NCI-H526 treated with DMSO at 0.1 percent for 48 hours (cell line): Measurements from ENCODE around the gene MICOS13.
"Not testable (repeated sequence)": the region's sequence is repeated elsewhere in the genome, so short reads cannot be mapped to it uniquely, and the experiment has no call there.

Experiments used
- DNase-seq: peaks from one replicate; lab custom pipeline; 2025; lab: John Stamatoyannopoulos, UW

MICOS13 gene, protein sequence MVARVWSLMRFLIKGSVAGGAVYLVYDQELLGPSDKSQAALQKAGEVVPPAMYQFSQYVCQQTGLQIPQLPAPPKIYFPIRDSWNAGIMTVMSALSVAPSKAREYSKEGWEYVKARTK

DNA sequence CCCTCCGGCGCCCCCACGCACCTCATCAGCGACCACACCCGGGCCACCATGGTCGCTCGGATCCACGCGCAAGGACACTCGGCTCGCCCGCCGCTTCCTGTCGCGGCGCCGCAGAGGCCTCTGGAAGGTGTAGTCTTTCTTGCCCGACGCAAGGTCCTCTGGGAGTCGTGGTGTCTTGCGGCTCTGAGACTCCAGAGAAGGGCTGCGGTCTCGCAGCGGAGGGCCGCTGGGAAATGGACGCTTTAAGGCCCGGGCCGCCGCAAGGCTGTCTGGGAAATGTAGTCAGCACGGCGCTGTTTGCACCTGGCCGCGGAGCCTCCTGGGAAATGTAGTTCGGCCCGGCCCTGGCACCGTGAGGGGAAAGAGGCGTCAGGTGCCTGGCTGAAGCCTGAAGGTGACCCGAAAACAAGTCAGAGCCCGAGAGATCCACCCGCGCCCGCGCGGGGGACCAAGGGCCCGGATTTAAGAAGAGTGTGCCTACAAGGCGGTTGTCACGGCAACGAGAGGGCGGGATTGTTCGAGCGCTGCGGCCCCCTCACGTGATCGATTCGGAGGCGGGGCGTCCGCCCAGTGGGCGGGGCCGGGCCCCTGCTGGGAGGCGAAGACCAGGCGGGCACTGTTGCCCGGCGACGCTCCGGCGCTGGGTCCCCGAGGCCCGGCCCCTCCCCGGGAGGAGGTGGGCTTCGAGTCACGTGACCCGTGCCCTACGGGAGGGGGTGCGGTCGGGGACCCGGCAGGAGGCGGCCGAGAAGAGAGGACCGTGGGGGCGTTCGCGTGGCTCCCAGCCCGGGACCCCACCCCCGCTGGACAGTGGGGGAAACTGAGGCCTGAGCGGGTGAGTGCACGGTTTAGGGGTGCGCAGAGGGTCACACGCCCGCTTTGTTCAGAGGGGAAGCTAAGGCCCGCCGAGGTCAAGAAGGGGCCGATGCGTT, at the start of gene MICOS13, which contains the start of gene HSD11B1L:
MICOS13 (minus strand) TSS at position 80 of the 932 bp plus-strand sequence; CDS start at position 50, 30 bp downstream.
HSD11B1L (plus strand) TSS at position 591 of the 932 bp plus-strand sequence. CDS start 3,806 bp downstream, outside the sequence.
- DNase-seq, result peak; percentile 92

DNA sequence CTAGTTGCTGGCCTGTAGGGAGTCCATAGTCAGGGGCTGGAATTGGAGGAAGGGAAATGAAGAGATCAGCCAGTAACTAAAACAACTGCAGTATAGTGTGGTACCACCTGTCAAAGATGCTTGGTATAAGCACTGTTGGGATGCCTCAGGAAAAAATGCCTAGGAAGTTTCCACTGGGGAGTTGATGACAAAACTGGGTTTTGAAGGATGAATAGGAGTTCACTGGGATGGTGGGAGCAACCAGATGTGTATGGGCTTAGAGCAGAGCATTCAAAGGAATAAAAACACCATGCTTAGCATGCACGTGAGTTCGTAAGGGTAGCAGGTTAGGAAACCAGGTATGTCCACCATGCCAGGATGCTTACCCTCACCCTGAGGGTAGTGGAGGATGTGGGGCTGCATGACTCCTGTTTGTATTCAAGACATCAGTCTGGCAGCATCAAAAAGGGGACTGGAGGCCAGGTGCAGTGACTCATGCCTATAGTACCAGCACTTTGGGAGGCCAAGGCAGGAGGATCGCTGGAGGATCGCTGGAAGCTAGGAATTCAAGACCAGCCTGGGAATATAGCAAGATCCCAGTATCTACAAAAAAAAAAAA, 47.2 kb upstream of the MICOS13 start:
- no peak for DNase-seq

DNA sequence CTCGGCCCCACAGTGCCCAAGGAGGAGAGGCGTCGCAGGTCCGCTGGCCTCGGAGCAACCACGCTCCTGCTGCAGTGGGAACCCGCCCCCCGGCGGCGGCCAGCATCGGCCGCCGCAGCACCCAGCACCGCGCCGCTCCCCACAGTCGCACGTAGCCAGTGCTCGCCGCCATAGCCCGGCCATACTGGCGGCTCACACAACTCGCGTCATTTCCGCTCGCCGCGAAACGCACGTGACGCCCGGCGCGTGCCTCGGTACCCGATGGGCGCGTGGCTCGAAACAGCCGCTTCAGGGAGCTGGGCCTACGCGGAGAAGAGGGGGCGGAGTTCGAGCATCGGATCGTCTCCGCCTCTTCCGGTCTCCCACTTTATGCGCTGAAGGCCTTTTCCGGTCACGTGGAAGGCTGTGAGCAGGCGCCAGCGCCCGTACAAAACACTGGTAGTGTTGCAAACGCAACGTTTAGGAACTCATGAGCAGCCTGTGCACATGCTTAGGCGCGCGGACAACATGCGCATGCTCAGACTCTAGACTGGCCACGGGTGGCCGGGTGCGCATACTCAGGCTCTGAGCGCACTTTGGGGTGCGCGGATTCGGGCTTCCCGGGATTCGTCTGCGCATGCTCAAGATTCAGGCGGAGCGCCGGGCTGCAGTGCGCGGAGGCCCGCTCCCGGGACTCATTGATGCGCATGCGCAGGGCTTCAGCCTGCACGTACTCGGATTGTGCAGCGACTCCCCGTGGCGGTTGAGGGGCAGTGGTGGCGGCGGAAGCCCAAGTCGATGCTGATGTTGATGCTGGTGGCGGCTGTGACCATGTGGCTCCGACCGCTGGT, 39.9 kb upstream of the MICOS13 start, which contains the start of the genes CATSPERD and LONP1:
CATSPERD (plus strand) TSS at position 677 of the 830 bp plus-strand sequence; CDS start at position 778, 101 bp downstream.
LONP1 (minus strand) TSS at position 186 of the 830 bp plus-strand sequence; CDS start at position 172, 14 bp downstream.
- DNase-seq, result peak; percentile 88

DNA sequence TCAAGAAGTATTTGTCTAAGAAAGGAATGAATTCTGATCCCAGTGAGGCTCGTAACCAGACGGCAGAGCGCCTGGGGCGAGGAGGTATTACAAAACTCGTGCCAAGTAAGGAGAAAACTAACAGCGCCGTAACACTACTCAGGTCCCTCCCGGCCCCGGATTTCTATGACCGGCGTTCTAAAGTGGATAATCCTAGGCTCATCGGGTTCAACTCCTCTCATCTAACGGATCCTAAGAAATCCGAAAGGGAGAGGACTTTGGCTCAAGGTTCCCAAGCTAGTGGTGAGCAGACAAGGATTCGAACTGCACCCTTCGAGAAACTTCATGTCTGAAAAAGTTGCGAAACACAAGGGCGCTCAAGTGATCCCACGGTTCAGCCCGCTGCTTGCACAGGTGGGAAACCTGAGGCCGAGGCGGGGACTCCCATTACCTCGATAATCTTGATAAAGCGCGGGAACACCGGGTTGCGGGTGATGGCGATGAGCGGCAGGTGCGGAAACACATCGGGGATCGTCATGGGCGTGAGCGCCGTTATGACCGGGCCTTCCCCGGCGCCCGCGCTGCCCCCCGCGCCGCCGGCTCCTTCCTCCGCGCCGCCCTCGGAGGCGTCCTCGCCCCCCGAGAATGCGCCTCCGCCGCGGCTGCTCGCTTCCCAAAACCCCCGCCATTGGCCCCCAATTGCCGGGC, 39.1 kb upstream of the MICOS13 start:
- no peak for DNase-seq

DNA sequence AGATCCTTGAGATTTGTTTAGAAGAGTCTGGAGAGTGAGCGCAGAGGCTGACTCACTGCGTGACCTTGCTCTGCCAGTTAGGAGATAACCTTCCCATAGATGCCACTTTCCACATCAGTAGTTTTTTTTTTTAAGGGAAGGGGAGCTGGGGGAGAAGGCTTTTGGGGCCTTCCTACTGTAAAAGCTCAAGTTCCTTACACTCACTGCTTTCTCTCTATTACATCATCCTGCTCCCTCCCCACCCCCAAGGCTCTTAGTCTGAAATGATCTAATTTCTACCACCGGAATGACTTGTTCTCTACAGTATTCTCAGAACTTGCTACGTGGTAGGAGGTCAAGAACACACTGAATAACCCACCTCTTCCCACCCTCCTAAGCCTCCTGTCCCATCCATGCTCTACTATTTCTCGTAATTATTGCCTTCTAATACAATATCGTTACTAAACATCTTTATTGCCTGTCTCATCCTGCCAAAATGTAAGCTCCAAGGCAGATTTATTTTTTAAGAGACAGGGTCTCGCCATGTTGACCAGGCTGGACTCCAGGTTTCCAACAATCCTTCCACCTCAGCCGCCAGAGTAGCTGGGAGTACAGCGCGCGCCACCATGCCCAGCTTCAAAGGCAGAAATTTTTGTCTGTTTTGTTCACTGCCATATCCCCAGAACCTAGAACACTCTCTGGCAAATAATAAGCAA, 38.4 kb upstream of the MICOS13 start:
- no peak for DNase-seq

DNA sequence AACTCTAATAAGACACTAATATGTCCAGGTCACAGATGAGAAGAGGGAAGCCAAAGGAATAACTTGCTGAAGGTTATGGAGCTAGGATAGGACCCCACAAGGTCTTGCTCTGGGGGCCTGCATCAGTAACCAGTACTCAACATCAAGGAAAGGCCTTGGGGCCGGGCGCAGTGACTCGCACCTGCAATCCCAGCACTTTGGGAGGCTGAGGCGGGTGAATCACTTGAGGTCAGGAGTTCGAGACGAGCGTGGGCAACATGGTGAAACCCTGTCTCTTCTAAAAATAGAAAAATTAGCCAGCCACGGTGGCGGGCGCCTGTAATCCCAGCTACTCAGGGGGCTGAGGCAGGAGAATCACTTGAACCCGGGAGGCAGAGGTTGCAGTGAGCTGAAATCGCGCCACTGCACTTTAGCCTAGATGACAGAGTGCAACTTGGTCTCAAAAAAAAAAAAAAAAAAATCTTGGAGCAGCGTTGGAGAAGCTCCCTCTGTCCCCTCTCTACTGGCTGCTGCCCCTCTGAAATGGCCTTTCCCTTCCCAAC, 37.8 kb upstream of the MICOS13 start:
- no peak for DNase-seq

DNA sequence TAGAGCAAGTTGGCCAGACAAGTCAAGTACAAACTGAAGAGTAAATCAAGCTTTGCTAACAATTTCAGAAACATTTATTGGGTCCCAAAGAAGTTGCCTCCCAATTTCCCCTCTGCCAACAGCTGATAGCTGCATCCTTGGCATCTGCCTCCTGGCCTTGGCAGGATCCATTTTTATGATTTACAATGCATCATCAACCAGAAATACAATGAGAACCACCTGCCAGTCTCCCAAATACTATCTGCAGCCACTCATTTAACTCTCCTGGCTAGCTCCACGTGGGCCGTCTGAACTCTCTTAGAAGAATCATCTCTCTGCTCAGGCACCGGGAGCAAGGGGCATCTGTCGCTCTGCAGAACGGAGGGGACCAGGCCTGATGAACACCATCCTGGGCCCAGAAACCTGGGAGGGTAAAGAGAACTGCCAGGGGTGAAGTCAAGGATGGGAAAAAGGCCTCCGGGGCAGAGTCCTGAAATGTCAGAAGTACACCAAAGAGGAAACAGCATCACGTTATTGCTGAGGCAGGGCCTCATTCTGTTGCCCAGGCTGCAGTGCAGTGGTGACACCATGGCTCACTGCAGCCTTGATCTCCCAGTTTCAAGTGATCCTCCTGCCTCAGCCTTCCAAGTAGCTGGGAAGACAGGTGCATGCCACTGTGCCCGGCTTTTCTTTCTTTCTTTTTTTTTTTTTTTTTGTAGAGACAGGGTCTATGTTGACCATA, 37.1 kb upstream of the MICOS13 start:
- no peak for DNase-seq

DNA sequence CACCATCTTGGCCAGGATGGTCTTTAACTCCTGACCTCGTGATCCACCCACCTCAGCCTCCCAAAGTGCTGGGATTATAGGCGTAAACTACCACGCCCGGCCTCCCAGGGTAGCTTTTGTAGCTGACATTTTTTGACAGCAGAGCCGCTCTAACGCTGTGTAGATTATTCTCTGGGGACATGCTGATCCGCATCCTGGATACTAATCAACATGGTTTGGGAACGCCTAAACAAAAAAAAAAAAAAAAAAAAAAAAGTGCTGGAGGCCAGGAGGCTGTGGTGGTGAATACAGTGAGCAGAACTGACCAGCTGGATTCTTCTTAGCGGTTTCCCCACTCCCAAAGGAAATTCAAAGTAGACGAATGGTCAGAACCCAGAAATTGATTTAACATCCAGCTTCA, 34.5 kb upstream of the MICOS13 start:
- DNase-seq, result no peak

DNA sequence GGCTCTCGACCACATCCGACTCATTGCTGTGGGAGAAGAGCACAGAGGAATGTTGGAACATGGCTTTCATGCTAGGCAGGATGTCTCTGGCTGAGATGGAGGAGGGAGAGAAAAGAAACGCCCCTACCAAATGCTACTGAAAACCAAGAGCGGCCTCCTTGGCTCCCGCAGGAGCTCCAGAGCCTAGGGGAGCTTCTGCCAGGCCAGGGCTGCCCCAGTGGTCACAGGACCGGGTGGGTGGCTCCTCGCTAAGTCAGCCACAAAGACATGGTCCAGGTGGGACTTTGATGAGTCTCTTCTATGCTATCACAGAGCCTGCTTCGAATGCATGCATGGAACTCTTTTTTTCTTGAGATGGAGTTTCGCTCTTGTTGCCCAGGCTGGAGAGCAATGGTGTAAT, 32.9 kb upstream of the MICOS13 start:
- DNase-seq, result no peak

DNA sequence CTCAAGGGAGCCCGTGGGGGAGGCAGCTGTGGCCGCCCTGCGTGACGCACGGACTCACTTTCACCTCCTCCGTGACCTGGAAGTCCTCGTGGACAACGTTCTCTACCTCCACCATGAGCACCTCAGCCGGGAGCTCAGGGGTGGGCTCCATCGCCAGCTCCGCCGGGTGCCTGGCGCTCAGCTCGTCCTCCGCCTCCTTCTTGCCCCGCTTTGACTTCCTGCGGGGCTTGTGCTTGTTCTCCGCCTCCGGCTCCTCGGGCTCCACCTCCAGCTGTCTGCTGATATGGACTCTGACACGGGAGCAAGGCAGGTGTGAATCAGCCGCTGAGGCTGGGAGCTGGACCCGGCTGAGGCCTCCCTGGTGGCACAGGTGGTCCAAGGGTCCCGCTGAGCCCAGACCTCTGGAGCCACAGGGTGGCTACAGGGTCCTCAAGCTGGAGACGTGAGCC, 31.4 kb upstream of the MICOS13 start:
- DNase-seq, result no peak

DNA sequence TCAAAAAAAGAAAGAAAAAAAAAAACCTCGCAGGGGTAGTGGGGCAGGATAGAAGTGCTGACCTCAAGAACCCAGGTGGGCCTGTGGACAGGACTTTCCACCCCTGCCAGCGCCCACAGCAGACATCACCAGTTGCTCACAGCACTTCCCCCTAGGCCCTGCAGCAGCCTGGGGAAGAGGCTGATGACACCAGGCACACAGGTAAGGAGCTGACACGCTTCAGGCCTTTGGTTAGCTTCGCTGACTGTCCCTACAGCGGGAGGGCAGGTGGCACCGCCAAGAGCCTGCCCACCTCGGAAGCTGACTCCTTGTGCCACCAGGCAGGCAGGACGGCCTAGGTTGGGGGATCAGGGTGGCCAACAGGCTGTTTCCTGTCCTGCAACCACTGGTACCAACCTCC, 30.7 kb upstream of the MICOS13 start:
- DNase-seq, result no peak

DNA sequence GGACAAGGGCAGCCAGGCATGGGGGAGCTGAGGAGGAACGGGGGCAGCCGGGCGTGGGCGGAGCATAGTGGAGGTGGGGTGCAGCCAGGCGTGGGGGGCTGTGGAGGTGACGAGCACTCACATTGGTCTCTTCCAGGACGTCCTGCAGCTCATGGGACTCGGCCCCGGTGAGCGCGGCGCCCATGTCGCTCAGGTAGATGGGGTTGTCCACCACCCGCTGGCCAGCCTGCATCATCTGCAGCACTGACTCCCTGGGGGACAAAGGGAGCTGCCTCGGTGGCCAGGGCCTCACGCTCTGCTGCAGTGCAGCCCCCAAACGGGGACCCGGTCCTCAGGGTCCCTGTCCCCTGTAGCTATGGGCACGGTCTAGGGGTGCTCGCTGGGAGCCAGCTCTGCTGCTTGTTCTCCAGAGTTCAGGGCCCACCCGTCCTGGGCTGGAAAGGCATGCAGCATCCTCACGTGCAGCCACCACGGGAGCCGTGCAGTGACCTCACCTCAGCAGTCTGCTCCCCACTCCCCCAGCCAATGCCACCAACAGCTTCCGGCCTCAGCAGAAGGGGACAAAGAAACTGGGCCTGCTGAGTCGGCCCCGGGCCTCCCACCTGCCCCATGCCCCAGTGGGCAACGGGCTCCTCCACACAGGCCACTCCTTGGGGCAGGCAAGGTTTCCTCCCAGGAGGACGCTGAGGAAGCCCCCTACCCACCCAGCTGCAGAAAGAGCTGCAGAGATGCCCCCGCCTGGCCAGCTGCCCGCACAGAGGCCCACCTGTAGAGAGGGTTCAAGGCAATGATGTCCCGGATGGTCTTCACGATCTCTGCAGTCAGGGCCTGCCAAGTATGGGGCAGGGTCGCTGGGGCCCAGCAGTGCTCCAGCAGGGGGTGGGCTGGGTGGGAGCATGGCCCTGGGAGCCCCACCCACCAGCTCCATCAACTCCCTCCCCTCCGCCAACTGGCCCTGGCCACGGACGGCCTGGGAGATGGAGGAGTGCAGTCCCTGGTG, 27.6 kb upstream of the MICOS13 start:
- DNase-seq, result no peak

DNA sequence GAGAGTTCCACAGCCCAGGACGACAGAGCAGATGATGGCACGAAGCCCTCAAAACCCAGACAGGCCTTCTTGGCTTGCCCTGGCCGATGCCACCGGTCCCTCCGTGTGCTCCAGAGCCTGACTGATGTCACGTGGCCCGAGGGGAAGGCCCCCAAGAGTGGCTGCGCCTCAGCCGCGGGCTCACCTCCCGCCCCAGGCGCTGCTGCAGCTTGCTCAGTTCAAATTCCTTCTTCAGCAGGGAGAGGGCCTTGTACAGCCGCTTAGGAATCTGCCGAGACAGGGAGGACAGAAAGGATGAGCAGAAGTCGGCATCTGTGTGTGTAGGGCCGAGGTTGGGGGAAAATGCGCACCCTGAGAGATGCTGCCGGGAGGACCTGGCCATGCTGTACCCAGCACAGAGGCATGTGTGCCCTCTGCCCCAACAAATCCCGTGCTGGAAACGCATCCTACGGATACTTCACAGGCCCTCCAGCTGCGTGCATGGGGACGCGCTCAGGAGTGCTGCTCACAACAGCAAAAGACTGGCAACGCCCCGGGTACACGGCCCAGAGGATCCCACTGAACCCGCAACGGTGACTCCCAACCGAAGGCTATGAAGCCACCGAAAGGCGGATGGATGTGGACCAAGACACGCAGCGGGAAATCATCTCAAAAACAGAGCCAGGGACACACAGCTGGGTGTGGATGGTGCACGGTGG, 26.7 kb upstream of the MICOS13 start:
- no peak for DNase-seq

DNA sequence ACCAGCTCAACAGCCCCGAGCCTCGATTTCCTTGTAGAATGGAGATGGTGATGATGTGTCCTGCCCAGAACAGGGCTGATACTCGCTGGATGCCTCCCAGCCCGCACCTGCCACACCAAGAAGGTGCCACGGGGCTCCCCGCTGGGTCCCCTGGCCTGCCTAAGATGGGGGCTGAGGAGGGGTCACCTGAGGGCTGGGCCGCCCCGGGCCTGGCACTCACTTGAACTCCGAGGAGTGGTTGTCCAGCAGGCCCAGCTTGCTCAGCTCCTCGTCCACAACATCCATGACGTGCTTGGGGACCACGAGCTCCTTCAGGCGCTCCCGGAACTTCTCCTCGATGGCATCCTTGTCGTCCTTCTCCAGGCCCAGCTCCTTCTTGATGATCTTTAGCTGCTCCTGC, 25.2 kb upstream of the MICOS13 start:
- DNase-seq, result no peak

DNA sequence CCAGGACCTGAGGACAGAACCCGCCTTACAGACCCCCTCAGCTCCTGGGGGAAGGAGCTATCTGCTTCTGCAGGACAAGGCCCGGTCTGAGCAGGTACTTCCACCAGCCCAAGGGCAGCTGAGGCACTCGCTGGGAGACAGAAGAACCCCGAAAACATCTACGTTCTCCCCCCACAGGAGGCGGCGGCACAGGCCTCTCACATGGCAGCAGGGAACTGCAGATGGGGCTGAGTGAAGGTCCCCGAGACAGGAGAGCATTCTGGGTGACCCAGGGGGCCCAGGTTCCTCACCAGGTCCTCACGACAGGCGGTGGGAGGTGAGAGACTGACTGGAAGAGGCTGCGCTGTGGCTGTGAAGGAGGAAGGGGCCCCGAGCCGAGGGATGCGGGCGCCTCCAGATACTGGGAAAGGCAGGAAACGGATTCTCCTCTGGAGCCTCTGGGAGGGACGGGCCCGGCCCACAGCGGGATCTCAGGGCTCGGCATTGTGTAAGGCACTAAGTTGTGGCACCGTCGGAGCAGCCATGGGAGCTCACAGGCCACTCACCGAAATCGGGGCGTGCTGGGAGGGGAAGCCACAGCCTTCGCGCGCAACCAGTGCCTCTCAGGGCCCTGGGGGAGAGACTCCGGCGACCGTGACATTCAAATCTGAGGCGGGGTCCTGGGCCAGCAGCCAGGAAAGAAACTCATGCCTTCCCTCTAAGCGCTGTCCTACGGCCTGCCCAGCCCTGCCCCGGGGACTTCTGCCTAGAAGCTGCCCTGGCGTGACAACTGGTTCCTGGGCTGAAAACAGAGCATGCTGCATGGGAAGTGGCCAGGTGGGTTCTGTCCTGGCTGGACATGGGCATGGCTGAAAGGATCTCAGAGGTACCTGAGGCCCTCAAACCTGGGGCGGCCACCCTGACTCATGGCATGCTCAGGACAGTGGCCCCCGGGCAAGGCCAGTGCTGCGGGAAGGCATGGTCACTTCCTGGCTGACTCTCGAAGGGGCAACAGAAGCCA, 23.8 kb upstream of the MICOS13 start:
- DNase-seq, result no peak

DNA sequence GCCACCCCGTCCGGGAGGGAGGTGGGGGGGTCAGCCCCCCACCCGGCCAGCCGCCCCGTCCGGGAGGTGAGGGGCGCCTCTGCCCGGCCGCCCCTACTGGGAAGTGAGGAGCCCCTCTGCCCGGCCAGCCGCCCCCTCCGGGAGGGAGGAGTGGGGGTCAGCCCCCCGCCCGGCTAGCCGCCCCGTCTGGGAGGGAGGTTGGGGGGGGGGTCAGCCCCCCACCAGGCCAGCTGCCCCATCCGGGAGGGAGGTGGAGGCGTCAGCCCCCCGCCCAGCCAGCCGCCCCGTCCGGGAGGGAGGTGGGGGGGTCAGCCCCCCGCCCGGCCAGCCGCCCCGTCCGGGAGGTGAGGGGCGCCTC, 21.7 kb upstream of the MICOS13 start:
- DNase-seq, result not testable (repeated sequence)
